ENCODE measurements around the gene MANEA.

The MANEA gene, protein sequence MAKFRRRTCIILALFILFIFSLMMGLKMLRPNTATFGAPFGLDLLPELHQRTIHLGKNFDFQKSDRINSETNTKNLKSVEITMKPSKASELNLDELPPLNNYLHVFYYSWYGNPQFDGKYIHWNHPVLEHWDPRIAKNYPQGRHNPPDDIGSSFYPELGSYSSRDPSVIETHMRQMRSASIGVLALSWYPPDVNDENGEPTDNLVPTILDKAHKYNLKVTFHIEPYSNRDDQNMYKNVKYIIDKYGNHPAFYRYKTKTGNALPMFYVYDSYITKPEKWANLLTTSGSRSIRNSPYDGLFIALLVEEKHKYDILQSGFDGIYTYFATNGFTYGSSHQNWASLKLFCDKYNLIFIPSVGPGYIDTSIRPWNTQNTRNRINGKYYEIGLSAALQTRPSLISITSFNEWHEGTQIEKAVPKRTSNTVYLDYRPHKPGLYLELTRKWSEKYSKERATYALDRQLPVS

DNA sequence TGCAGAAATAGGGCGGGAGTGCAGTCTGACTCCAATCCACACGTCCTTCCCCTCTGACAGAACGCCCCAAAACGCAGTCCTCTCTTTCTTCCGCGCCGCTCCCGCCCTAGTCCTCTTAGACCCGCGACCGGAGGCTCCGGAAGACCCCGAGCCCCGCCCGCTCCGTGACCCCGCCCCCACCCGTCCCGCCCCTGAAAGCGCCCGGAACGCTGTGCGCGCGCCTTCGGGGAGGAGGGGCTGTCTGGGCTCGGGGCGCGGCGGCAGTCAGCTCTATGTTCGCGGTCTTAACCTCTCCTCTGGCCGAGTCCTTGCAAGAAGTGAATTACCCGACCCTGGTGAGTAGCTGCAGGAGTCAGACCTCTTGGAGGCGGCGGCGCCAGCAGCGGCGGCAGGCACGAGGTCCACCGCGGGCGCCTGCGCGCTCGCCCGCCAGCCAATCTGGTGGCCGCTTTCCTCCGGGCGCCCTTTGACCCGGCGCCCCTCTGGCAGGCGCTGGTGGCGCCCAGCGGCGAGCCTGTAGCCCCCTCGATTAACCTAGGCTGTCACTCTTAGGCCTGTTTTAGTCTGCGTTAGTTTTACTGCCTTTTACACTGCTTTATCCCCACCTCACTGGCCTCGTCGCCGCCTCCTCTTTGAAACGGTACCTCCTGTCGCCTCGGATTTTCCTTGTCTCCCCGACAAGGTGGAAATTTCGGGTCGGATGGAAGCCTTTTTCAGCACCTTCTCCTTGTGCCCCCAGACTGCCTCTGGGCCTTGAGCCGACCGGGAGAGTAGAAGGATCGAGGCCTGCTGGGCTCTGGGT is at the start of gene MANEA:
Gene MANEA (plus strand): TSS at position 232 of the 802 bp plus-strand sequence. CDS start 8,905 bp downstream, outside the sequence.
- Histone ChIP-seq H3K4me3 (ENCODE audit: low read length) (peak within 1 kb of the TSS; percentile 97), H3K9me3 (ENCODE audit: low read length) (no peaks in the 10 kb centered on the region), H3K27me3 (ENCODE audit: insufficient read depth, low read length) (no peaks in the 10 kb centered on the region), H3K36me3 (ENCODE audit: insufficient read depth, low read length) (no peaks in the 10 kb centered on the region), H3K4me1 (ENCODE audit: insufficient read depth, low read length) (peaks cover 27% of the 10 kb centered on the region), H2AFZ (ENCODE audit: low read depth, low read length) (peak within 1 kb of the TSS; percentile 81)

DNA sequence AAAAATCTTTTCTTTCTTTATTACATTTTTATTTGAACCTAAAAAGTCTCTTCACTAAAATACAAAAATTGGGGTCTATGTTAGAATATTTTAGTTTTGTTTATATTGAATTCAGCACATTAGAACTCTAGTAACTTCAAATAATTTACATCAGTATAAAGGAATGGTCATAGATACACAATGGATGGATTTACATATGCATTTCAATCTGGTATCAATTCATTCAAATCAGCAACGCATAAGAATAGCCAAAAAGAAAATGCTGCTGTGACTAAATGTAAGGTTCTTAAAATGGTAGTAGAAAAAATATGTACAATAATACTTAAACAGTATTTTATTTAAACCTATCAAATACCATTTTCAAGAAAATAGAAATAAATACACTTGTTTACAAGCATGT is 47.6 kb upstream of the MANEA start:
- no peaks in the 10 kb centered on the region for H3K4me1 ChIP-seq (ENCODE audit: insufficient read depth, low read length)

DNA sequence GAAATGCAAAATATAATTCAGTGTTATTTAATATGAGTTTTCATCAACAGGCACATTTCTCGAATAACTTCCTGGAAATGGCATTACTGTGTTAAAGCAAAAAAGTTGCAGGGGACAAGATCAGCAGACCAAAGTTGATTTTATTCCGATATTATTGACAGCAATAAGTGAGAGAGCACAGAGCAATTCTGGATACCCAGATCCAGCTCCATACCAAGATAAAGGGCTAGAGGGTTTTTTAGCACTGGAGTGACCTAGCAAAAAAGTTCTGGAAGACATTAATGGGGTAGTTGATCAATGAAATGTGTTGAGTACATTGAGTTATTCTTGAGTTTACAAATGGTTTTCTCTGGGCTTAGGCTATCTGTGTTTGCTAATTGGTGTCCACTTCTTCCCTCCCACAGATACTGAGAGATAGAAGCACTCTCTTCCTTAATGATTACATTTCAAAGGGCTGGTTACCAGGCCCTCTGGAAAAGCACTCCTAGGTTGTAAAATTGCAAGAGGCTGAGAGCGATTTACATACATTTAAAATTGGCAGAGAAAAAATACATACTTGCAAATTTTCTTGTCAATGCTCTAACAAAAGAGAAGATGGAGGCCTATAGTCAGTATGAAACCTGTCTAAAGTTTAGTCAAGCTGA is 47.0 kb upstream of the MANEA start:
- H2AFZ ChIP-seq (ENCODE audit: low read depth, low read length) = no peak overlapping the region
- H3K9me3 ChIP-seq (ENCODE audit: low read length) = no peaks in the 10 kb centered on the region
- H3K4me3 ChIP-seq (ENCODE audit: low read length) = no peak overlapping the region
- H3K36me3 ChIP-seq (ENCODE audit: insufficient read depth, low read length) = no peaks in the 10 kb centered on the region
- no peaks in the 10 kb centered on the region for H3K4me1 ChIP-seq (ENCODE audit: insufficient read depth, low read length)
- H3K27me3 ChIP-seq (ENCODE audit: insufficient read depth, low read length) = no peaks in the 10 kb centered on the region

More for the DNA sequence above, 47.6 kb upstream of the MANEA start:
- no peaks in the 10 kb centered on the region for H3K27me3 ChIP-seq (ENCODE audit: insufficient read depth, low read length)
- H3K9me3 ChIP-seq (ENCODE audit: low read length) = no peaks in the 10 kb centered on the region
- no peaks in the 10 kb centered on the region for H3K36me3 ChIP-seq (ENCODE audit: insufficient read depth, low read length)
- H3K4me3 ChIP-seq (ENCODE audit: low read length) = no peak overlapping the region
- H2AFZ ChIP-seq (ENCODE audit: low read depth, low read length) = no peak overlapping the region

DNA sequence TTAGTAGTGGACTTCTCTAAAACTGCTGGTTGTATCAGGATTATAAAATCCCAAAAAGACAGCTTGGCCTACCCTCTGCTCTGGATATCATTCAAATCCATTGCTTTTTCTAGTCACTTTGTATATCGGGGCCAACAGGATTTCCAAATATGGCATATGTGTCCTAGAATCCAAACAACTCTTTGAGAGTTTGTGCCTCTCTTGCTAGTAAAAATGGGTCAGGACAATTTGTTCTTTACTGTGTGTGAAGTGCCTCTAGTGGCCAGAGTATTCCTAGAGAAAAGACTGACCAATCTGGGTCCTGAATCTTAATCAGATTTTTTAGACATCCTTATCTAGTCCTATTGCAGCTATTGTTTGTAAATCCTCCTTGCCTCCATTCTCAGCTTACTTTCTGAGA is 33.5 kb upstream of the MANEA start:
- Histone ChIP-seq H2AFZ (ENCODE audit: low read depth, low read length) (no peak overlapping the region), H3K27me3 (ENCODE audit: insufficient read depth, low read length) (no peaks in the 10 kb centered on the region), H3K4me3 (ENCODE audit: low read length) (no peak overlapping the region), H3K4me1 (ENCODE audit: insufficient read depth, low read length) (peaks cover 22% of the 10 kb centered on the region), H3K36me3 (ENCODE audit: insufficient read depth, low read length) (no peaks in the 10 kb centered on the region), H3K9me3 (ENCODE audit: low read length) (no peaks in the 10 kb centered on the region)

DNA sequence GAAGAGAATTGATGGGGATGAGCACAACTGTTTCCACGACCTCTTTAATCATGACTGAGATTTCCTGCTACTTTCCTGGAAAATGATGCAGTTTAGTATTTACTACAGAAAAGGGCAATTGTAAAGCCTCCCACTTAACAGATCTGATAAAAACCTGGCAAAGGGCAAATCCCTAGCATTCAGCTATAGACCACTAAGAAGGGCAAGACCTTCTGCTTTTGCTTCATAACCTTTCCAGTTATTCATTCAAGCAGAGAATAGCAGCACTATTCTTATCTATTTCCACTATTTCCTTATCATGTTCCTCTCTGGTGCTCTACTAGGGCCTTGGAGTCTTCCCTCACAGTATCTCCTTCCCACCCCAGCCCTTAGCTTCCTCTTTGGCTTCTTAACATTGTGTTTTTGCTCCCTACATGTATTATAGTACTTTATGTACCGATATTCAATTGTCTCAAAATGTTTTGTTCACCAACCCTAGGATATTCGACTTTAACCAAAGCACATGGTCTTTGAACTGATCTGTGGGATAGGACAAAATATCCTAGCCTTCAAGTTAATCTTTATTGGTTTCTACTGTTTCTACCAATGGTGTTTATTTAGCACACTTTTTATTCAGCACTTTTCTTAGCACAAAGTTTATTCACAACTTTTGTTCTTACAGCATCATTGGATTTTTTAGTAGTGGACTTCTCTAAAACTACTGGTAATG is 32.7 kb upstream of the MANEA start:
- Histone ChIP-seq H3K36me3 (ENCODE audit: insufficient read depth, low read length) (no peaks in the 10 kb centered on the region), H3K4me3 (ENCODE audit: low read length) (no peak overlapping the region)

DNA sequence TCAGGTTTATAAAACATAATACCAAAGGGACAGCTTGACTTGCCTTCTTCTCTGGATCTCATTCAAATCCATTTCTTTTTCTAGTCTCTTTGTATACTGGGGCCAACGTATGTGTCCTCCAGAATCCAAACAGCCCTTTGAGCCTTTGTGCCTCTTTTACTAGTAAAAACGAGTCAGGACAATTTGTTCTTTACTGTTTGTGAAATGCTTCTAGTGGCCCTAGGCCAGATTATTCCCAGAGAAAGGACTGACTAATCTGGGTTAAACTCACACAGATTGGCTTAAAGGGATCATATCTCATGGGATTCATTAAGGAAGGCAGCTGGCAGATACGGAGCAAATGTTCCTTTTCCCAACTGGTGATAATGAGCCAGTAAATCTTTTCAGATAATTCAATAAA is 32.1 kb upstream of the MANEA start:
- Histone ChIP-seq H3K36me3 (ENCODE audit: insufficient read depth, low read length) (no peaks in the 10 kb centered on the region), H2AFZ (ENCODE audit: low read depth, low read length) (peak overlapping the region; percentile 3), H3K27me3 (ENCODE audit: insufficient read depth, low read length) (no peaks in the 10 kb centered on the region), H3K4me1 (ENCODE audit: insufficient read depth, low read length) (peaks cover 22% of the 10 kb centered on the region), H3K4me3 (ENCODE audit: low read length) (no peak overlapping the region), H3K9me3 (ENCODE audit: low read length) (no peaks in the 10 kb centered on the region)

More for the DNA sequence above, 32.7 kb upstream of the MANEA start:
- Histone ChIP-seq H3K27me3 (ENCODE audit: insufficient read depth, low read length) (no peaks in the 10 kb centered on the region), H2AFZ (ENCODE audit: low read depth, low read length) (peak overlapping the region; percentile 3), H3K9me3 (ENCODE audit: low read length) (no peaks in the 10 kb centered on the region), H3K4me1 (ENCODE audit: insufficient read depth, low read length) (peaks cover 22% of the 10 kb centered on the region)

DNA sequence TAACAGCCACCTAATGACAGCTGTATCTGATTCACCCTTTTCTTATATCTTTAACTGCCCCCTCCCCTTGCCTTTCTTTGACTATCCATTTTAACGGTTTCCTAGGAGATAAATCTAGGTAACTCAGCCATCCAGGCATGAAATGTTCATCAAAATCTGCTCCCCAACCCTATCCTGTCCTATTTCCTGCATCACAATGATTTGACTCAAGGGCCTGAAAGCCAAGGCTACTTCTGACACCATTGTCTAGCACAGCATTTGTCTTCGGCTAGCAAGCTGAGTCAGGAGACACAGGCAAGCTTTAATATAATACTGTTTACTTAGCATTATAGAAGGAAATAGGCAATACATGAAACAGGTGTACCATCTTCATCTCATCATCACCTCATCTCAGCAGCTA is 31.6 kb upstream of the MANEA start:
- no peaks in the 10 kb centered on the region for H3K36me3 ChIP-seq (ENCODE audit: insufficient read depth, low read length)
- no peak overlapping the region for H2AFZ ChIP-seq (ENCODE audit: low read depth, low read length)
- no peaks in the 10 kb centered on the region for H3K9me3 ChIP-seq (ENCODE audit: low read length)
- peaks cover 22% of the 10 kb centered on the region for H3K4me1 ChIP-seq (ENCODE audit: insufficient read depth, low read length)
- H3K27me3 ChIP-seq (ENCODE audit: insufficient read depth, low read length) = no peaks in the 10 kb centered on the region
- H3K4me3 ChIP-seq (ENCODE audit: low read length) = no peak overlapping the region

DNA sequence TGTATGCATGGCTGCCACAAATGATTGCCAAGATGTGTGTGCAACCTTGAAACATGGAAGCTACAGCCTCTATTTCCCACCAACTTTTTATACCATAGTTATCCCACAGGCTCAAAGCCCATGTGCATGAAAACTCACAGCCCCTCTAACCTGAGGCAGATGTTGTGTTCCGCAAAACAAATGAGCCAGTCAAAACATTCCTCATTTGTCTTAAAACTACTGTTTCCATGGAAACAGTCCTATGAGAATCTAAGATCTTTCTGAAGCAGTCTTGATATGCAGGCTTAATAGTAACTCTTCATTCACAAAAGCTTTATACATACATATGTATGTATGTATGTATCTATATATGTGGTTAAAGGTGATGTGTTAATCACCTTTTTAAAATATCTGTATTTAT is 31.2 kb upstream of the MANEA start:
- Histone ChIP-seq H3K27me3 (ENCODE audit: insufficient read depth, low read length) (no peaks in the 10 kb centered on the region), H2AFZ (ENCODE audit: low read depth, low read length) (no peak overlapping the region), H3K9me3 (ENCODE audit: low read length) (no peaks in the 10 kb centered on the region), H3K4me3 (ENCODE audit: low read length) (no peak overlapping the region), H3K4me1 (ENCODE audit: insufficient read depth, low read length) (peaks cover 22% of the 10 kb centered on the region), H3K36me3 (ENCODE audit: insufficient read depth, low read length) (no peaks in the 10 kb centered on the region)

DNA sequence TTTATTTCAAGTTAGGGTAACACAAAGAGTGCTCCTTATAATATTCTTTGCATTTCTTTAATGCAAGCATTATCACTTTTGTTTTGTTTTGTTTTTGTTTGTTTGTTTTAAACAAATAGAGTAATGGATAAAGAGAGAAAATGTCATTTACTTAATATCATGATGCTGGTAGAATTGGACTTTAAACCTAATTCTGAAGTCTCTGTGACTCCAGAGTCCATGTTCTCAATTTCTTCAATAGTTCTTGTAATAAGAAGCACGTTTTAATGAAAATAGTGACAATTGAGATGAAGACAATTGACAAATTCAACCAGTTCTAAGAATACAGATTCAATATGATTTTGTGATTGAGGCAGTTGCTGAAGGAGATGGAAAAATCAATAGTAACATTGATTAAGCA is 30.3 kb upstream of the MANEA start:
- no peaks in the 10 kb centered on the region for H3K27me3 ChIP-seq (ENCODE audit: insufficient read depth, low read length)
- peaks cover 22% of the 10 kb centered on the region for H3K4me1 ChIP-seq (ENCODE audit: insufficient read depth, low read length)
- no peaks in the 10 kb centered on the region for H3K9me3 ChIP-seq (ENCODE audit: low read length)

DNA sequence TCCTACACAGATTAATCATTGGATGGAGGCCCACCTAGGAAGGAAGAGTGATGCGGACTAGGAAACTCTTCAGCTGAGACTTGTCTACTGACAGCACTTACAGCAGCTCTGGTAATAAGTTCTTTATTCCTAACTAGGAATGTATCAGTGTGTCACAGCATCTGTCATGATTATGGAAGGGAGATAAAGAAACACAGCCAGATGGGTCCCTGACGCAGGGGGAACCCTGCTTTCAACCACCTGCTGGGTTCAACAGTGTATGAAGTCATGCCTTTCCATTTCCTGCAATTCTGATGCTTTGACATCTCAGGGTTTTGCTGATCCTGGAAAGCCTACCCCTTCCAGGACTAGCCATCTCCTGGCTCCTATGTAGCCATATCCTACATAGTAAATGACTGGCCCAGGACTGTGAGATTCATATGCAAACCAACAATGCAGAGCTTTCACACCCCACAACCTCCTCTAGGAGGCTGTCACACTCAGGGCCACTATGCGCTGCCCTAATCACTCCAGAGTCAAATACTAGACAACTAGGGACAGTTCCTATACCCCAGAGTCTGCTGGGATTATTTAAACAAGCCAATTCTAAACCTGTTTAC is 29.0 kb upstream of the MANEA start:
- Histone ChIP-seq H3K27me3 (ENCODE audit: insufficient read depth, low read length) (no peaks in the 10 kb centered on the region), H2AFZ (ENCODE audit: low read depth, low read length) (no peak overlapping the region), H3K4me1 (ENCODE audit: insufficient read depth, low read length) (peaks cover 22% of the 10 kb centered on the region), H3K9me3 (ENCODE audit: low read length) (no peaks in the 10 kb centered on the region), H3K4me3 (ENCODE audit: low read length) (no peak overlapping the region), H3K36me3 (ENCODE audit: insufficient read depth, low read length) (no peaks in the 10 kb centered on the region)

More for the DNA sequence above, 30.3 kb upstream of the MANEA start:
- Histone ChIP-seq H3K4me3 (ENCODE audit: low read length) (no peak overlapping the region), H2AFZ (ENCODE audit: low read depth, low read length) (no peak overlapping the region), H3K36me3 (ENCODE audit: insufficient read depth, low read length) (no peaks in the 10 kb centered on the region)

DNA sequence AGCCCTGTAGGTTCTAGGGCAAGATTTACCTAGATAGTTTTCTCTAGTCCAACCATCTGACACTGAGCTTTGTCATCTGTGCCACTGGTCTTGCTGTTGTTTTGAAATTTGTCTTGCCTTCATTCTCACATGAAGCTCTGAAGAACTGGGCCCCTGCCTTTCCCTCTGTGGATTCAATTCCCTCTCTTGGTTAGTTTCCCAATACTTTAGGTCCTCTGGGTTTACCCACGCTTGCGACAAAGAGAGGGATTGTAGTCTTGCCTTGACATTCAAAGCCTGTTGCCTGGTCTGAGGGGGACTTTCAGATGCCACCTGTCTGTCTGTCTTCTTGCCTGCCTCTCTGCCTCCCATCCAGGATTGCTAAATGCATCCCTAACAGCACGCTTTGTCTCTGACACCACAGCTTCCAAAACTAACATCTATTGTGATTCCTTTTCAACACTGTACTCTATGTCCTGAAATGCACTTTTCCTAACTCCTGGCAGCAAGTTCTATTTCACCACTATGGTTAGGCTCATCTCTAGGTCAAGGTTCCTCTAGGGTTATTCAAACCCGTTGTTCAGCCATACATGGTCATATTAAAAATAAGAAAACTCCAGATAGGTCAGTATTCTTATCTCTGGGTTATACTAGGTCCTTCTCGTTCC is 25.5 kb upstream of the MANEA start:
- Histone ChIP-seq H2AFZ (ENCODE audit: low read depth, low read length) (no peak overlapping the region), H3K36me3 (ENCODE audit: insufficient read depth, low read length) (no peaks in the 10 kb centered on the region), H3K27me3 (ENCODE audit: insufficient read depth, low read length) (no peaks in the 10 kb centered on the region), H3K9me3 (ENCODE audit: low read length) (no peaks in the 10 kb centered on the region), H3K4me3 (ENCODE audit: low read length) (no peak overlapping the region), H3K4me1 (ENCODE audit: insufficient read depth, low read length) (no peaks in the 10 kb centered on the region)

DNA sequence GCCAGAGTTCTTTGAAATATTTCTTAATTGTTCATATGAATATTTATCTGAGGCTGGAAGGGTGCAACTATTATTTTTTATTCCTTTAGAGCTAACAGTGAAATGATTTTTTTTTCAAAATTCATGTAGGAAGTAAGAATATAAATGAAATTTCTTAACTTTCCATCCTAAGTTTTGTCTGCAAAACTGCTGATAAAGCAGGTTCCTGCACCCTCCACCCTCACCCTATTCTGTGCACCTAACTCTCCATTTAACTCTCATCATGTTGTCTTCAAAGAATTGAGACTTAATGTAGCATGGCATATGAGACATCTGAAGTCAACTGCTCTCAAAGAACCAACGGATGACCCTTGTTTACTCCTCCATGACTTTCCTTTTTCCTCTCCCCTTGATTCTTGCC is 23.5 kb upstream of the MANEA start:
- no peak overlapping the region for H2AFZ ChIP-seq (ENCODE audit: low read depth, low read length)
- H3K4me1 ChIP-seq (ENCODE audit: insufficient read depth, low read length) = no peaks in the 10 kb centered on the region
- H3K4me3 ChIP-seq (ENCODE audit: low read length) = no peak overlapping the region

More for the DNA sequence above, 23.5 kb upstream of the MANEA start:
- no peaks in the 10 kb centered on the region for H3K36me3 ChIP-seq (ENCODE audit: insufficient read depth, low read length)
- H3K27me3 ChIP-seq (ENCODE audit: insufficient read depth, low read length) = no peaks in the 10 kb centered on the region
- no peaks in the 10 kb centered on the region for H3K9me3 ChIP-seq (ENCODE audit: low read length)
